Lung microvascular endothelial cell (primary cell): ENCODE data around the gene LMX1B. TPM values are rescaled to one million over a fixed set of nuclear protein-coding genes. Genes with fewer than 3 reads are reported as not detected.
"Not testable (repeated sequence)": the region's sequence is repeated elsewhere in the genome, so short reads cannot be mapped to it uniquely, and the experiment has no call there.

Experiments
- DNase-seq, 2 donors: peaks; one replicate each; pipeline versions ENCODE4 v3.0.0 to v3.0.0-alpha.2; 2010; ENCODE audit warnings: low read depth in 2 of 2
- total RNA-seq: library from RNA; depleted of rRNA; stranded (reverse); fragments of >200 nt; gene quantifications from 2 replicates; pipeline ENCODE4 v1.2.1, GENCODE V29; 2014

The LMX1B gene
- total RNA-seq, result not detected in 2 replicates

- DNase-seq, result peak in 1 of 2 donors; percentile 63
Measured at GRCh38 chr9:126613651-126614050, at the start of gene LMX1B. LMX1B (plus strand) TSS chr9:126613928; CDS start chr9:126614450, 522 bp downstream.

- DNase-seq, result no peak
Measured at GRCh38 chr9:126564128-126564527, 49.6 kb upstream of the LMX1B start.

- no peak for DNase-seq
Measured at GRCh38 chr9:126564716-126565115, 49.0 kb upstream of the LMX1B start.

GRCh38 chr9:126565336-126566128, 48.2 kb upstream of the LMX1B start:
- no peak for DNase-seq

- peak in 1 of 2 donors; percentile 67 for DNase-seq
Measured at GRCh38 chr9:126569036-126569435, 44.7 kb upstream of the LMX1B start.

- DNase-seq, result no peak
Measured at GRCh38 chr9:126578029-126578428, 35.7 kb upstream of the LMX1B start.

- not testable (repeated sequence) for DNase-seq
Measured at GRCh38 chr9:126580319-126580718, 33.4 kb upstream of the LMX1B start.

- DNase-seq, result no peak
Measured at GRCh38 chr9:126581893-126582292, 31.8 kb upstream of the LMX1B start.

GRCh38 chr9:126582427-126582826, 31.3 kb upstream of the LMX1B start:
- DNase-seq, result no peak

GRCh38 chr9:126583144-126583760, 30.5 kb upstream of the LMX1B start:
- DNase-seq, result no peak

GRCh38 chr9:126584611-126585010, 29.1 kb upstream of the LMX1B start:
- DNase-seq, result no peak

GRCh38 chr9:126586236-126586635, 27.5 kb upstream of the LMX1B start:
- no peak for DNase-seq

GRCh38 chr9:126587187-126588185, 26.2 kb upstream of the LMX1B start:
- peak; percentile 51 to 95 for DNase-seq

GRCh38 chr9:126588491-126589168, 25.1 kb upstream of the LMX1B start:
- peak in 1 of 2 donors; percentile 11 for DNase-seq

GRCh38 chr9:126589349-126589748, 24.4 kb upstream of the LMX1B start:
- no peak for DNase-seq

- no peak for DNase-seq
Measured at GRCh38 chr9:126591083-126591482, 22.6 kb upstream of the LMX1B start.

GRCh38 chr9:126591922-126592321, 21.8 kb upstream of the LMX1B start:
- no peak for DNase-seq

GRCh38 chr9:126592461-126592860, 21.3 kb upstream of the LMX1B start:
- no peak for DNase-seq

- DNase-seq, result no peak
Measured at GRCh38 chr9:126595982-126596381, 17.7 kb upstream of the LMX1B start.

GRCh38 chr9:126599047-126599650, 14.6 kb upstream of the LMX1B start:
- no peak for DNase-seq
